BLaER1 treated with 17β-estradiol and CSF1 and Interleukin-3, amounts not matched to agents 10 nM and 100 nM (cell line): ENCODE measurements around the gene NOXO1.
A peak's percentile ranks its signal among the peaks of the same experiment; 100 is the strongest.

ENCODE experiments used
- H3K27ac ChIP-seq, 11 experiments: shearing (Covaris generic); formaldehyde crosslinking; 2 replicates each; pipeline ENCODE4 v1.8.1; 2022
- H3K27me3 ChIP-seq, 11 experiments: shearing (Covaris generic); formaldehyde crosslinking; 2 replicates each; pipeline ENCODE4 v1.8.1; 2022
- H3K36me3 ChIP-seq, 11 experiments: shearing (Covaris generic); formaldehyde crosslinking; 2 replicates each; pipeline ENCODE4 v1.8.1; 2022
- H3K4me1 ChIP-seq, 10 experiments: shearing (Covaris generic); formaldehyde crosslinking; 2 replicates each; pipeline ENCODE4 v1.8.1; 2022
- H3K4me2 ChIP-seq, 11 experiments: shearing (Covaris generic); formaldehyde crosslinking; 2 replicates each; pipeline ENCODE4 v1.8.1; 2022
- H3K4me3 ChIP-seq, 10 experiments: shearing (Covaris generic); formaldehyde crosslinking; 2 replicates each; pipeline ENCODE4 v1.8.1; 2022
- H3K9ac ChIP-seq, 11 experiments: shearing (Covaris generic); formaldehyde crosslinking; 2 replicates each; pipeline ENCODE4 v1.8.1; 2022
- H3K9me3 ChIP-seq, 11 experiments: shearing (Covaris generic); formaldehyde crosslinking; replicated peaks in 1 of 11; 2 replicates each; pipeline ENCODE4 v1.8.1; 2022
- H4K20me1 ChIP-seq, 11 experiments: shearing (Covaris generic); formaldehyde crosslinking; 2 replicates each; pipeline ENCODE4 v1.8.1; 2022
- Cebpa-rat ChIP-seq, 11 experiments: shearing (Covaris generic); IDR thresholded peaks; 2 replicates each; pipeline ENCODE4 v1.8.1; 2022

NOXO1 gene

DNA sequence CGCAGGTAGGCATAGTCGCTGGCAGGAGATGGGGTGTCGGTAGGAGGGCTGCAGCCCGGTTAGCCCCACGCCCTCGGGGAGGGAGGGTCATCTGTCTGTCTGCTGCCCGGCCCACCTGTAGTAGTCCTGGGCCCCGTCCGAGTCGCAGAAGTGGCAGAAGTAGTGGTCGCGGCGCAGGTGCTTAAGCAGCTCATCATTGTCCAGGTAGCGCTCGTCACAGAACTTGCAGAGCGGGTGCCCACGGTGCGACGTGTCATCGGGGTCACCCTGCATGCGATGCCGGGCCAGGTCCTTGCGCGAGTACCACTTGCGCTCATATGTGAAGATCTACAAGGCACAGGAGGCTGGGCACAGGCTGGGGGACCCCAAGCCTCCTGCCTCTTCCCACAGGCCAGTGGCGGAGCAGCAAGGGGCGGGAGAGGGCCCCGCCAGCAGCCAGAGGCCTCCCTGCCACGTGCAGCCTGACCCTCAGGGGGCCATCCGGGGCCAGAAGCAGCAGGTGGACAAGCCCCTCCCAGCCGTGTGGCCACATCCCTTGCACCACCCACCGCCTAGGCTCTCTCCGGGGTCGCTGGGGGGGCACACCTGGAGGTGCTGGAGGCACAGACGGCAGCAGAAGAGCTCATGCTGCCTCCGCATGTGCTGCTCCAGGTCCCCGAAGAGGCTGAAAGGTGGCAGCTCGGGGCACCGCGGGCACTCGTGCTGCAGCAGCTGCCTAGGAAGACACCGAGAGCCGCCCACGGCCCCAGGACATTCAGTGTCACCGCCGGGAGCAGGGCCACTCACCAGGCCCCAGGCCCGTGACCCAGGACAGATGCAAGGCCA is 21.3 kb upstream of the NOXO1 start:
- peaks cover 51 to 100% (median 96%) of the 10 kb centered on the region in 11 experiments for H4K20me1 ChIP-seq
- no peak overlapping the region for H3K4me2 ChIP-seq
- no peak overlapping the region for H3K4me3 ChIP-seq
- H3K9ac ChIP-seq = peak overlapping the region in 5 of 11 experiments; percentile 9 to 45 (median 27); a peak in 3 of 22 replicates
- peaks cover 38 to 45% (median 42%) of the 10 kb centered on the region in 10 experiments for H3K4me1 ChIP-seq
- H3K27ac ChIP-seq = no peak overlapping the region; a peak in 1 of 22 replicates
- H3K36me3 ChIP-seq = peaks cover 59 to 92% (median 74%) of the 10 kb centered on the region in 11 experiments
- no peaks in the 10 kb centered on the region for H3K9me3 ChIP-seq
- no peak for TF ChIP-seq Cebpa-rat (IDR thresholded peaks at IDR 0.05)
- no peaks in the 10 kb centered on the region for H3K27me3 ChIP-seq

DNA sequence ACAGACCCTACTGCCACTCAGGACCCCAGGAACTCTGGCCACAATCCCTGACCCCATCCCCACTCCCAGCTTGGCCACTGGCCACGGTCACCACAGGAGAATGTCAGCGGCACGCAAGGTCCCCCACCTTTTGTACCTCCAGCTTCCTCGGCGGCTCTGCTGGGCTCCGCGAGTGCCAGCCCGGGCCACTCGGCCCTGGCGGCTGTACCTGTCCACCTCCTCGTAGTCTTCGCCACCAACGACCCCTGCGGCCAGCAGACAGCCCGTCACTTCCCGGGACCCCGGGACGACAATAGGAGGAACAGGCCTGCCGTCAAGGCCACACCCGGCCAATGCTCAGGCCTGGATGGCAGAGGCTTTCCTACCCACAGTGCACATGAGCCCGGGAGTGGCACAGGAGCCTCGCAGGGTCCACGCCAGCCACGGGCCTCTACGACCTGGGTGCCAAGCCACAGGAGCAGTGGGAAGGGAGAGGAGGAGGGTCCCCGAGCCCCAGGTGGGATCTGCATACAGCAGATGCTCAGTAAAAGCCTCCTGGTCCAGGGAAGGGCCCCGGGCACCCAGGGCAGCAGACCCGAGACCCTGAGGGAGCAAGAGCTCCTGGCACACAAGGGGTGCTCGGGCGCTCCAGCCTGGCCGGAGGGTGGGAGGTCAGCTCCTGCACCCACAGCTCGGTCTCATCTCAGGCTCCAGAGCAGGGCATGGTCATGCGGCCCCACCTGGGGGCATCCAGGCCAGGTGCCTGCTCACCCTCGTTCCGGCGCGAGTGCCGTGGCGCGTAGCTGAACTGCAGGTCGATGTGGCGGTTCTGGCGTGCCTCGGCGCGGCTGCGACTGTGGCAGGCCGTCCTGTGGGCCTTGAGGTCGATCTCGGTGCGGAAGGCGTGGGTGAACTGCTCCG is 20.4 kb upstream of the NOXO1 start:
- H3K4me3 ChIP-seq = no peak overlapping the region
- peaks cover 42 to 100% (median 94%) of the 10 kb centered on the region in 11 experiments; a peak in 21 of 22 replicates for H4K20me1 ChIP-seq
- H3K36me3 ChIP-seq = peaks cover 69 to 92% (median 78%) of the 10 kb centered on the region in 11 experiments
- TF ChIP-seq Cebpa-rat (IDR thresholded peaks at IDR 0.05) = no peak
- peak overlapping the region in 2 of 11 experiments; percentile 9 to 18; a peak in 1 of 22 replicates for H3K9ac ChIP-seq
- no peak overlapping the region for H3K4me2 ChIP-seq
- H3K27ac ChIP-seq = no peak overlapping the region
- peaks cover 29 to 36% (median 33%) of the 10 kb centered on the region in 10 experiments for H3K4me1 ChIP-seq
- no peaks in the 10 kb centered on the region for H3K27me3 ChIP-seq
- no peaks in the 10 kb centered on the region for H3K9me3 ChIP-seq

DNA sequence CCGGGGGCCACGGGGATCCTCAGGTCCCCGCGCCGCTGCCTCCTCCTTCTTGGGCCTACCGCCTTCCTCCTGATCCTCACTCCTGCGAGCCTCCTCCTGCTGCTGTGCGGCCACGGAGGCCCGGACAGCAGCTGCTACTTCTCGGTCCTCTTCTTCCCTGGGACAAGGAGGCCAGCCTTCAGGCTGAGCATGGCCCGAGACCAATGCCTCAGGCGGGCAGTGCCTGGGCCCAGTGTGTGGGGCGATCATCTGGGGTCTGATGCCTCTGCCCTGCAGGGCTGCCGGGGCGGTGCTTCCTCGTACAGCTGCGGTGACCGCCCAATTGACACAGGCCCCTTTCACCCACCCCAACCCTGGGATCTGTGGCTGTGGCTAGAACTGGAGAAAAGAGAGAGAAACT is 19.8 kb upstream of the NOXO1 start:
- H3K36me3 ChIP-seq = peaks cover 70 to 94% (median 82%) of the 10 kb centered on the region in 11 experiments
- H3K4me3 ChIP-seq = no peak overlapping the region
- peaks cover 35 to 99% (median 89%) of the 10 kb centered on the region in 11 experiments; a peak in 21 of 22 replicates for H4K20me1 ChIP-seq
- H3K4me1 ChIP-seq = peaks cover 22 to 29% (median 26%) of the 10 kb centered on the region in 10 experiments
- H3K27ac ChIP-seq = no peak overlapping the region
- no peak for TF ChIP-seq Cebpa-rat (IDR thresholded peaks at IDR 0.05)
- no peaks in the 10 kb centered on the region for H3K9me3 ChIP-seq
- no peaks in the 10 kb centered on the region for H3K27me3 ChIP-seq
- no peak overlapping the region for H3K4me2 ChIP-seq
- 0 out of 22 replicates have a peak overlapping the region, but pooled peaks of 1 of the 11 experiments have one; percentile 18 for H3K9ac ChIP-seq

DNA sequence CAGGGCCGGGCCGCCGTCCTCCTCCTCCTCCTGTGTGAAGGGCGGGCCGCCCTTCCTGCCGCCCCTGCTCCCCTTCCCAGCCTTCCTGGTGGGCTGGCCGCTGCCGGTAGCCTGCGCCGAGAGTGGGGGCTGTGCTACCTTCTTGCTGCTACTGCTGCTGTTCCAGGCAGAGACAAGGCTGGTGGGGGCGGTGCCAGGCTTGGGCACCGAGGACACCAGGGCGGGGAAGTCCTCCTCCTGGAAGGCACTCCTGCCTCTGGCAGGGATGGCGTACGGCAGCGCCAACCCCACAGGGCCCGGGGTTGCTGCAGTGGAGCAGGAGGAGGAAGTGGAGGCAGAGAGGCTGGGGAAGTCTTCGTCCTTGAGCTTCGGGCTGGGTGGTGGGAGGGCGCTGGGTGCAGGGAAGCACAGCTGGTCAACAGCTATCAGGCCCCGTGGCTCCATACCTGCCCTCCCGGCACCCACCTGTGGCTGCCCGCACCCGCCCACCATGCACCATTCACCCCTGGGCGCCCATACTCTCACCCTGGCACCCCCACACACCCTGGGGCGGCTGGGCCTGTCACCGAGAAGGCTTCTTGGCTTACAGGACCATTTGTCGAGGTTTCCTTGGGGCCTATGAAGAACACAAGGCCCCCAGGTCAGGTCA is 18.7 kb upstream of the NOXO1 start:
- H3K36me3 ChIP-seq = peaks cover 70 to 95% (median 87%) of the 10 kb centered on the region in 11 experiments
- no peaks in the 10 kb centered on the region for H3K9me3 ChIP-seq
- TF ChIP-seq Cebpa-rat (IDR thresholded peaks at IDR 0.05) = no peak
- no peak overlapping the region for H3K4me3 ChIP-seq
- no peak overlapping the region for H3K27ac ChIP-seq
- no peak overlapping the region for H3K4me2 ChIP-seq
- peaks cover 24 to 94% (median 80%) of the 10 kb centered on the region in 11 experiments; a peak in 21 of 22 replicates for H4K20me1 ChIP-seq
- H3K4me1 ChIP-seq = peaks cover 11 to 18% (median 16%) of the 10 kb centered on the region in 10 experiments
- no peak overlapping the region; a peak in 1 of 22 replicates for H3K9ac ChIP-seq
- no peaks in the 10 kb centered on the region for H3K27me3 ChIP-seq

DNA sequence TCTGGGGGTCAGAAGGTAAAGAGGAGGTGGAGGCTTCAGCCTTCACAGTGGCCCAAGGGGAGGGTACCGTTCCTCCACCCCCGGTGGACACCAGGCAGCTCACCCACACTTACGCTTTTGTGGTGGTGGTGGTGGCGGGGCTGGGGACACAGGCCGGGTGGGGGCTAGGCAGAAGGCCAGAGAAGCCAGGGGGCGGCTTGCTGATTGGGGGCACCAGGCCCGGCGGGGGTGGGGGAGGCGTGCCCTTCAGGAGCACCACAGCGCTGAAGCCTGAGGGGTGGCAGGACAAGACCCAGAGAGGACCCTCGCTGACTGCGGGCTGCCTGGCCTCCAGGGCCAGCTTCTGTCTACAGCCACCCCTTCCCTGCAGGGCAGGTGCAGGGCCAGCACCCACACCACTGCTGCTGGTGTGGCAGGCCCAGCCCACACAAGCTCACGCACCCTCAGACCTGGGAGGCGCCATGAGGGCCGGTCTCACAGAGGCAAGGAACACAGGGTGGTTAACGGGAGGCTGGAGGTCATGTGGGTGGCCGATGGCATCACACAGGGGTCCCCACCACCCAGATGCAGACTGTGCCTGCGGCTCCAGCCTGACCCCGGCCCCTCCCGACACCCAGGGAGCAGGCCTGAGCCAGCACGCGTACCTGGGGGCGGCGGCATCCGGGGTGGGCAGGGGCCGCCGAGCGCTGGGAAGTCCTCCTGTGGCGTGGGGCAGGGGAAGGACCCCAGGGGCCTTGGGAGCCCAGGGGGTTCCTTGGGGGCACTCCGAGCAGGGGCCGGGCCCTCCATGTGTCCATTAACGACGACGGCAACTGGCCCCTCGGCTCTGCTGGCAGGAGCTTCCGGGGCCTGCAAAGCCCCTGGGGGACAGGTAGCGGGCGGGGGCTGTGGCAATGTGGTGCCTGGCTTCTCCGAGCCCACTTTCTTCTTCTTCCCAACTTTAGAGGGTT is 17.9 kb upstream of the NOXO1 start:
- no peak for TF ChIP-seq Cebpa-rat (IDR thresholded peaks at IDR 0.05)
- H3K4me2 ChIP-seq = no peak overlapping the region
- peaks cover 69 to 88% (median 85%) of the 10 kb centered on the region in 11 experiments for H3K36me3 ChIP-seq
- no peak overlapping the region for H3K27ac ChIP-seq
- H4K20me1 ChIP-seq = peaks cover 16 to 85% (median 71%) of the 10 kb centered on the region in 11 experiments; a peak in 21 of 22 replicates
- no peak overlapping the region for H3K9ac ChIP-seq
- no peak overlapping the region for H3K4me3 ChIP-seq
- peaks cover 4 to 10% (median 9%) of the 10 kb centered on the region in 10 experiments for H3K4me1 ChIP-seq
- no peaks in the 10 kb centered on the region for H3K9me3 ChIP-seq
- no peaks in the 10 kb centered on the region for H3K27me3 ChIP-seq

DNA sequence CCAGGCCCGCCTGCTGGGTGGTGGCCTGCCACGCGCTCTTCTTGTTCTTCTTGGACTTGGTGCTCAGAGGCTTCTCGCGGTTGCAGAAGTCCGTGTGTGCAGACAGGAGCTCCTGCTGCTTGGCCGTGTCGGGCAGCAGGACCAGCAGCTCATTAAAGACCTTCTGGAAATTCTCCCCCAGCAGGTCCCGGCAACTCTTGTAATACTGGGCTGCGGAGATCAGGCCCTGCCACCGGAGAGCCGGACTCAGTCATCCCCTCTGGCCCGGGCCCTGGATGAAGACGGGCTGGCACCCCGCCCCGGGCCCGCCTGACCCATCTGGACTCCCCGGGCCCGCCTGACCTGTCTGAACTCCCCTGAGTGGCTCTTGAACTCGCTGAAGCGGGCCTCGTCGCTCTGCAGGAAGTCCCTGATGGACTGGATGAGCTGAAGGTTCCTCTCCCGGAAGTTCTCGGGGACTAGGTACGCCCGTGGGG is 17.1 kb upstream of the NOXO1 start:
- Histone ChIP-seq H4K20me1 (peaks cover 10 to 78% (median 64%) of the 10 kb centered on the region in 11 experiments; a peak in 21 of 22 replicates), H3K9me3 (no peaks in the 10 kb centered on the region), H3K4me2 (no peak overlapping the region), H3K4me3 (no peak overlapping the region), H3K27ac (no peak overlapping the region), H3K9ac (no peak overlapping the region), H3K4me1 (peaks cover 1 to 10% (median 9%) of the 10 kb centered on the region in 10 experiments; a peak in 14 of 20 replicates), H3K36me3 (peaks cover 66 to 85% (median 81%) of the 10 kb centered on the region in 11 experiments), H3K27me3 (peaks cover 0 to under 1% (median 0%) of the 10 kb centered on the region in 11 experiments; a peak in 1 of 22 replicates)
- TF ChIP-seq Cebpa-rat (IDR thresholded peaks at IDR 0.05) = no peak

DNA sequence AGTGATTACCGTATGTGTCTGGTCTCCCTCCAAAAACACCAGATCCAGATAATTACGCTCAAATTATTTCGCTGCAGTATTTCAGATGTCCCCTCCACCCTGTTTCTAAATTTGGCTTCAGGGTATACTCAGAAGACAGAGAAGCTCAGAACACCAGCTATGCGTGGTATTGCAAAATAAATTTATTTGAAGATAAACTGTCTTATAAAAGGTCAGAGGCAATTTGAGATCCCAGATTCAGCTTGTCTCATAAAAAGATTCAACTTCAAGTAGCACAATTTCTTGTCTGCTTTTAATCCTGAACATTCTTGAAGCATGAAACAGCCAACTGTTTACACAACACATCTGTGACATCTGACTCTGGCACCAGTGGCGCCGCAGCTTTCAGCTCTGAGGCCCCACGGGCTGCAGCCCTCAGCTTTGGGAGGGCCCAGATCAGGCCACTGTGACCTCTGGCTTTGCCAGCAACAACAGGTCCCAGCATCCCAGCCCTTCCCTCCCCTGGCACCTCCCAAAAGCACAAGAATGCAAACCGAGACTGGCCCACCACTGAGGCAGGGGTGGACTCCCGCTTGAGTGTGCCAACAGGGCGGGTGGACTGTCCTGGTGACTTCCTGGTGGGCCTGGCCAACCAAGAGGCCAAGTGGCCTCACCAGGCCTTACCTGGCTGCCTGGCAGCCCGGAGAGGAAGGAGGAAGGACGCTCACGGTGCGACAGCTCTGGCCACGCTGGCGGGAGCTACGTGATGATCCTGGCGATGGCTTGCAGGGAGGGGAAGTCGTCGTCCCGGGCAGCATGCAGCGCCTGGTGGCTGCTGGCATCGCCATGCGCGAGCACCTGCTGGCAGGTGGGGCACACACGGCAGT is 16.5 kb upstream of the NOXO1 start:
- H3K9ac ChIP-seq = no peak overlapping the region
- H3K9me3 ChIP-seq = peaks cover 0 to 5% (median 0%) of the 10 kb centered on the region in 11 experiments; a peak in 8 of 22 replicates
- H3K4me3 ChIP-seq = no peak overlapping the region
- H4K20me1 ChIP-seq = peaks cover 5 to 71% (median 57%) of the 10 kb centered on the region in 11 experiments; a peak in 21 of 22 replicates
- no peak overlapping the region for H3K4me2 ChIP-seq
- peaks cover 60 to 78% (median 74%) of the 10 kb centered on the region in 11 experiments for H3K36me3 ChIP-seq
- H3K27me3 ChIP-seq = peaks cover under 1 to 7% (median 5%) of the 10 kb centered on the region in 11 experiments; a peak in 19 of 22 replicates
- TF ChIP-seq Cebpa-rat (IDR thresholded peaks at IDR 0.05) = no peak
- H3K27ac ChIP-seq = no peak overlapping the region
- H3K4me1 ChIP-seq = peaks cover 0 to 17% (median 14%) of the 10 kb centered on the region in 10 experiments; a peak in 12 of 20 replicates
